ENCODE results near the gene ANKS1B.

DNA sequence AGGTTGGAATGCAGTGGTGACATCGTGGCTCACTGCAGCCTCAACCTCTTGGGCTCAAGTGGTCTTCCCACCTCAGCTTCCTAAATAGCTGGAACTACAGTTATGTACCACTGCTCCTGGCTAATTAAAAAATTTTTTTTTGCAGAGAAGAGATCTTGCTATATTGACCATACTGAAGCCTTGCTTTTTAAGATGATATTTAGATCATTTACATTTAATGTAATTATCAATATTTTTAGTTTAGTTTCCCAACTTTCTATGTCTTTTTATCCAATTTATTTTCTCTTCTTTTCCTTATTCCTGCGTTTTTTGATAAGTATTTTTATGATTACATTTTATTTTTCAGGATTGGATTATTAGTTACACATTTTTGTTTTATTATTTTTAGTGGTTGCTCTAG is 999.6 kb downstream of the ANKS1B start:
- TF ChIP-seq, protein P1, sequence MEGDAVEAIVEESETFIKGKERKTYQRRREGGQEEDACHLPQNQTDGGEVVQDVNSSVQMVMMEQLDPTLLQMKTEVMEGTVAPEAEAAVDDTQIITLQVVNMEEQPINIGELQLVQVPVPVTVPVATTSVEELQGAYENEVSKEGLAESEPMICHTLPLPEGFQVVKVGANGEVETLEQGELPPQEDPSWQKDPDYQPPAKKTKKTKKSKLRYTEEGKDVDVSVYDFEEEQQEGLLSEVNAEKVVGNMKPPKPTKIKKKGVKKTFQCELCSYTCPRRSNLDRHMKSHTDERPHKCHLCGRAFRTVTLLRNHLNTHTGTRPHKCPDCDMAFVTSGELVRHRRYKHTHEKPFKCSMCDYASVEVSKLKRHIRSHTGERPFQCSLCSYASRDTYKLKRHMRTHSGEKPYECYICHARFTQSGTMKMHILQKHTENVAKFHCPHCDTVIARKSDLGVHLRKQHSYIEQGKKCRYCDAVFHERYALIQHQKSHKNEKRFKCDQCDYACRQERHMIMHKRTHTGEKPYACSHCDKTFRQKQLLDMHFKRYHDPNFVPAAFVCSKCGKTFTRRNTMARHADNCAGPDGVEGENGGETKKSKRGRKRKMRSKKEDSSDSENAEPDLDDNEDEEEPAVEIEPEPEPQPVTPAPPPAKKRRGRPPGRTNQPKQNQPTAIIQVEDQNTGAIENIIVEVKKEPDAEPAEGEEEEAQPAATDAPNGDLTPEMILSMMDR (IDR thresholded peaks at IDR 0.05) = no peak
- no peak for TF ChIP-seq CREM (CRISPR knock-in tag; IDR thresholded peaks at IDR 0.05)
- TF ChIP-seq, protein P2, sequence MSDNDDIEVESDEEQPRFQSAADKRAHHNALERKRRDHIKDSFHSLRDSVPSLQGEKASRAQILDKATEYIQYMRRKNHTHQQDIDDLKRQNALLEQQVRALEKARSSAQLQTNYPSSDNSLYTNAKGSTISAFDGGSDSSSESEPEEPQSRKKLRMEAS (CRISPR knock-in tag; IDR thresholded peaks at IDR 0.05) = no peak
- TF ChIP-seq, protein P3, sequence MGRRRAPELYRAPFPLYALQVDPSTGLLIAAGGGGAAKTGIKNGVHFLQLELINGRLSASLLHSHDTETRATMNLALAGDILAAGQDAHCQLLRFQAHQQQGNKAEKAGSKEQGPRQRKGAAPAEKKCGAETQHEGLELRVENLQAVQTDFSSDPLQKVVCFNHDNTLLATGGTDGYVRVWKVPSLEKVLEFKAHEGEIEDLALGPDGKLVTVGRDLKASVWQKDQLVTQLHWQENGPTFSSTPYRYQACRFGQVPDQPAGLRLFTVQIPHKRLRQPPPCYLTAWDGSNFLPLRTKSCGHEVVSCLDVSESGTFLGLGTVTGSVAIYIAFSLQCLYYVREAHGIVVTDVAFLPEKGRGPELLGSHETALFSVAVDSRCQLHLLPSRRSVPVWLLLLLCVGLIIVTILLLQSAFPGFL (CRISPR knock-in tag; IDR thresholded peaks at IDR 0.05; ENCODE audit: borderline replicate concordance) = no peak
- TF ChIP-seq ETV6 (CRISPR knock-in tag; IDR thresholded peaks at IDR 0.05) = no peak
